CD4-positive, alpha-beta T cell treated with Interleukin-6 for 4 hours (primary cell): Measurements from ENCODE around the gene DENND1B.
"Not testable (repeated sequence)": the region's sequence is repeated elsewhere in the genome, so short reads cannot be mapped to it uniquely, and the experiment has no call there.

Experiments
- DNase-seq: peaks from one replicate; pipeline ENCODE4 v3.0.0-alpha.2; 2020; ENCODE audit warnings: mixed read lengths

The DENND1B gene

GRCh38 chr1:197782722-197783360 lies 7.6 kb upstream of the DENND1B start:
- no peak for DNase-seq

GRCh38 chr1:197781968-197782721 lies 6.9 kb upstream of the DENND1B start:
- no peak for DNase-seq

GRCh38 chr1:197779921-197780320 lies 4.6 kb upstream of the DENND1B start:
- no peak for DNase-seq

- no peak for DNase-seq
These were observed 3.2 kb upstream of the DENND1B start for GRCh38 chr1:197778366-197778945.

- peak; percentile 38 for DNase-seq
These were observed 1.2 kb upstream of the DENND1B start for GRCh38 chr1:197776351-197777105.

GRCh38 chr1:197774466-197775281 lies 606 bp downstream of the DENND1B start:
- peak; percentile 61 for DNase-seq

GRCh38 chr1:197773856-197774255 lies 1.4 kb downstream of the DENND1B start:
- no peak for DNase-seq

- DNase-seq = no peak
These were observed 3.2 kb downstream of the DENND1B start for GRCh38 chr1:197771904-197772556.

GRCh38 chr1:197771386-197771785 lies 3.9 kb downstream of the DENND1B start:
- no peak for DNase-seq

GRCh38 chr1:197770243-197770642 lies 5.0 kb downstream of the DENND1B start:
- no peak for DNase-seq

GRCh38 chr1:197769287-197769686 lies 6.0 kb downstream of the DENND1B start:
- DNase-seq = no peak

- DNase-seq = no peak
These were observed 7.1 kb downstream of the DENND1B start for GRCh38 chr1:197768014-197768805.

GRCh38 chr1:197763769-197764168 lies 11.5 kb downstream of the DENND1B start:
- no peak for DNase-seq

- no peak for DNase-seq
These were observed 12.0 kb downstream of the DENND1B start for GRCh38 chr1:197763307-197763706.

GRCh38 chr1:197761654-197762053 lies 13.6 kb downstream of the DENND1B start:
- no peak for DNase-seq

- DNase-seq = not testable (repeated sequence)
These were observed 19.7 kb downstream of the DENND1B start for GRCh38 chr1:197755553-197755952.

- DNase-seq = not testable (repeated sequence)
These were observed 22.6 kb downstream of the DENND1B start for GRCh38 chr1:197752652-197753164.

- DNase-seq = no peak
These were observed 24.9 kb downstream of the DENND1B start for GRCh38 chr1:197750366-197750765.

GRCh38 chr1:197745911-197746310 lies 29.4 kb downstream of the DENND1B start:
- no peak for DNase-seq

- DNase-seq = no peak
These were observed 30.3 kb downstream of the DENND1B start for GRCh38 chr1:197744979-197745378.

GRCh38 chr1:197743578-197743977 lies 31.7 kb downstream of the DENND1B start:
- DNase-seq = no peak
